ENCODE measurements around the gene C1QBP.

Gene C1QBP

DNA sequence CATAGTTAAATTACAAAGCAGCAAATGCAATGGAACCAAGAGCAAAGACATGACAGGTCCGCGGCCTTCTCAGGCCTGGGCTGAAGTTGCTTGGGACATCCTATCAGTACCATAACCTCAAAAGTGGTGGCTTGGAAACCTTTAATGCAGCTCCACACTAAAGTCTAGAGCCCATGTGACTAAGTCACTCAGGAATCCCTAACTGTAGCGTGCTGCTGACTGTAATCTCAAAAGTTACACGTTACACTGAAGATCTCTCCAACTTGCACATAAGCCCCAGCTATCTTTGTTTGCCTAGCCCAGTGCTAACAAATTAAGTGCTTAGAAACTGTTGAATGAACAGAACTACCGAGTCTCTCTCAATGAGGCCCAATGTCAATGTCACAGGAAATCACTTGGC is 47.3 kb downstream of the C1QBP start:
- POLR2A ChIA-PET (ENCODE audit: low non-redundant PET): no interaction called here
- DNase-seq (ENCODE audit: low spot score): no peak

More for the DNA sequence above, 47.3 kb downstream of the C1QBP start:
- no peak overlapping the region for H3K27ac ChIP-seq
- TF ChIP-seq CTCF (conservative IDR thresholded peaks at IDR 0.05; ENCODE audit: low read depth): no peak
- CTCF ChIA-PET: interaction anchor here (0.6 kb wide), 2 partner anchors 27 to 146 kb away, joined by 4 to 5 read pairs; no protein-coding TSS in a partner anchor

Measured in RWPE1 (cell line).